Calu3 (cell line): ENCODE measurements around the gene MAP3K1. TPM values are rescaled to one million over a fixed set of nuclear protein-coding genes. Genes with fewer than 3 reads are reported as not detected.
A peak's percentile ranks its signal among the peaks of the same experiment; 100 is the strongest.

ENCODE experiments used
- BruUV-seq: library from RNA; stranded (reverse); fragments of 400-500 nt; replicated peaks from 2 replicates; lab custom pipeline; 2021; lab: Mats Ljungman, UMichigan
- CTCF ChIA-PET: fragments of 300-600 bp; sonication (Branson Sonifier 250); formaldehyde crosslinking; loops from one replicate; lab custom pipeline; 2022; ENCODE audit warnings: antibody characterized with exemption; lab: Charles Lee
- DNase-seq: peaks from one replicate; pipeline ENCODE4 v3.0.0; 2022
- H3K27ac Mint-ChIP-seq: one replicate; pipeline ENCODE4 v1.8.0; 2022; ENCODE audit warnings: mixed read lengths; ENCODE audit not compliant: unreplicated experiment
- H3K27me3 Mint-ChIP-seq: one replicate; pipeline ENCODE4 v1.8.0; 2022; ENCODE audit warnings: mixed read lengths; ENCODE audit not compliant: unreplicated experiment
- H3K36me3 Mint-ChIP-seq: one replicate; pipeline ENCODE4 v1.8.0; 2022; ENCODE audit warnings: mild to moderate bottlenecking, moderate library complexity, mixed read lengths; ENCODE audit not compliant: insufficient read depth, unreplicated experiment
- H3K4me1 Mint-ChIP-seq: one replicate; pipeline ENCODE4 v1.8.0; 2022; ENCODE audit warnings: mild to moderate bottlenecking, low read depth, mixed read lengths; ENCODE audit not compliant: unreplicated experiment
- H3K4me3 Mint-ChIP-seq: one replicate; pipeline ENCODE4 v1.8.0; 2022; ENCODE audit warnings: mild to moderate bottlenecking, low read depth, moderate library complexity, mixed read lengths; ENCODE audit not compliant: unreplicated experiment
- H3K9me3 Mint-ChIP-seq: one replicate; pipeline ENCODE4 v1.8.0; 2022; ENCODE audit warnings: low read depth, mixed read lengths; ENCODE audit not compliant: unreplicated experiment
- intact Hi-C: fragments of 100-400 bp; cut with micrococcal nuclease; formaldehyde crosslinking; loops from one replicate; pipeline ENCODE4 v1.10.0; 2022; ENCODE audit not compliant: unreplicated experiment
- total RNA-seq: library from RNA; stranded (reverse); gene quantifications from 2 replicates; pipeline ENCODE4 v1.2.3, GENCODE V29; 2022
- TF ChIP-seq, protein P1 (sequence below): fragments of 200-600 bp; IDR thresholded peaks from one replicate; pipeline ENCODE4 v1.8.0; 2022; ENCODE audit warnings: antibody characterized with exemption; ENCODE audit not compliant: unreplicated experiment

Gene MAP3K1
- total RNA-seq, 1 experiment from 2014 or later = 32.9 TPM

DNA sequence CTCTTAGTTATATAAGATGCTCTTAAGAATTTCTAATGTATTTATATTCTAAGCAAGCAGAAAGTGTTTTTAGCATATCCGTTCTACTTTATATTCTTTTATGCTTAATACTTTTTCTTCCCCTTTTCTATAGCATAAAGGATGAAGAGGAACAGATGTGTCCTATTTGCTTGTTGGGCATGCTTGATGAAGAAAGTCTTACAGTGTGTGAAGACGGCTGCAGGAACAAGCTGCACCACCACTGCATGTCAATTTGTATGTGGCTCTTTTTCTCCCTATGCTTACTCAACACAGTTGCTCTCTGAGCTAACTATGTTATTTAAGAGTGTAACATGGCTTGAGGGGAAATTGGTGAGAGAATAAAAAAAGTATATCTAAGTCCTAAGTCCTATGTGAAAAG, 56.4 kb downstream of the MAP3K1 start:
- Mint-ChIP-seq H3K27me3 (no peaks in the 10 kb centered on the region), H3K9me3 (no peaks in the 10 kb centered on the region), H3K36me3 (peaks cover 65% of the 10 kb centered on the region), H3K4me3 (no peak overlapping the region), H3K27ac (peak overlapping the region; percentile 2), H3K4me1 (no peaks in the 10 kb centered on the region)
- TF ChIP-seq, protein P1, sequence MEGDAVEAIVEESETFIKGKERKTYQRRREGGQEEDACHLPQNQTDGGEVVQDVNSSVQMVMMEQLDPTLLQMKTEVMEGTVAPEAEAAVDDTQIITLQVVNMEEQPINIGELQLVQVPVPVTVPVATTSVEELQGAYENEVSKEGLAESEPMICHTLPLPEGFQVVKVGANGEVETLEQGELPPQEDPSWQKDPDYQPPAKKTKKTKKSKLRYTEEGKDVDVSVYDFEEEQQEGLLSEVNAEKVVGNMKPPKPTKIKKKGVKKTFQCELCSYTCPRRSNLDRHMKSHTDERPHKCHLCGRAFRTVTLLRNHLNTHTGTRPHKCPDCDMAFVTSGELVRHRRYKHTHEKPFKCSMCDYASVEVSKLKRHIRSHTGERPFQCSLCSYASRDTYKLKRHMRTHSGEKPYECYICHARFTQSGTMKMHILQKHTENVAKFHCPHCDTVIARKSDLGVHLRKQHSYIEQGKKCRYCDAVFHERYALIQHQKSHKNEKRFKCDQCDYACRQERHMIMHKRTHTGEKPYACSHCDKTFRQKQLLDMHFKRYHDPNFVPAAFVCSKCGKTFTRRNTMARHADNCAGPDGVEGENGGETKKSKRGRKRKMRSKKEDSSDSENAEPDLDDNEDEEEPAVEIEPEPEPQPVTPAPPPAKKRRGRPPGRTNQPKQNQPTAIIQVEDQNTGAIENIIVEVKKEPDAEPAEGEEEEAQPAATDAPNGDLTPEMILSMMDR = no peak
- no peak for DNase-seq
- intact Hi-C loops = no loop called here
- CTCF ChIA-PET = no interaction called here
- BruUV-seq = no TSS peak

DNA sequence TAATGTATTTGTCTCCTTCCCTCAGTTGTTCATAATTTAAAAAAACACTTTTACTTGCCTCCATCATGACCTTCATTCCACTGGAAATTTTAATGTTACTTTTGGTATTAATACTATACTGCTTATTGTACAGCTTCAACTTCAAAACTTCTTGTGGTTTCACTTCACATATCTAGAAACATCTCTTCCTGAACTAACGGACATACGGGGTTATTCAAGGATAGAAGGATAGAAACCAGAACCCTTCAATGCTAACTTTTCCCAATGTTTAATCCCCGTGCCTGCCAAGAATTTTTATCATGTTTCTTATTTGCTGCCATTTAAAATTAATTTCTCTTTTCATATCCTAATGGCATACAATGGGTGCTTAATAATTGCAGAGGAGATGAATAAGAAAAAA, 57.7 kb downstream of the MAP3K1 start:
- no peak overlapping the region for H3K4me3 Mint-ChIP-seq
- TSS peak; percentile 2 for BruUV-seq
- no peaks in the 10 kb centered on the region for H3K27me3 Mint-ChIP-seq
- CTCF ChIA-PET = no interaction called here
- DNase-seq = no peak
- TF ChIP-seq, protein P1 = no peak
- peaks cover 63% of the 10 kb centered on the region for H3K36me3 Mint-ChIP-seq
- no peak overlapping the region for H3K27ac Mint-ChIP-seq
- no peaks in the 10 kb centered on the region for H3K4me1 Mint-ChIP-seq
- intact Hi-C loops = no loop called here
- no peaks in the 10 kb centered on the region for H3K9me3 Mint-ChIP-seq

DNA sequence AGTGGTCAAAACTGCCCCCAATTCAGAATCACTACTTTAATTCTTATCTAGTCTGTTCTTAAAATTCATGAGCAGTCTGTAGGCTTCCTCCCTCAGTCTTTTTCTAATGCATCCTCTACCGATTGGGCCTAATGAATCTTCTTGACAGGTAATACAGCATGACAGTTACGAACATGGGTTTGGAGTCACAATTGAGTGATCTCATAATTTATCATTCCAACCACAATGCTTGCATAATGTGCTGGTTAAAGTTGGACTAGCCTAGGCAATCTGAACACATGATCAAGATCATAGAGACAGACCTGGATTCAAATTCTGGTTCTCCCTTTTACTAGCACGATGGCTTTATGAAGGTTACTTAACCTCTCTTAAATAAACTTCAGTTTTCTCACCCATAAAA, 61.0 kb downstream of the MAP3K1 start:
- TF ChIP-seq, protein P1 = no peak
- no peak overlapping the region for H3K4me3 Mint-ChIP-seq
- CTCF ChIA-PET = no interaction called here
- H3K27me3 Mint-ChIP-seq = no peaks in the 10 kb centered on the region
- H3K36me3 Mint-ChIP-seq = peaks cover 55% of the 10 kb centered on the region
- BruUV-seq = no TSS peak
- DNase-seq = no peak
- H3K27ac Mint-ChIP-seq = no peak overlapping the region
- no peaks in the 10 kb centered on the region for H3K9me3 Mint-ChIP-seq
- intact Hi-C loops = no loop called here
- H3K4me1 Mint-ChIP-seq = no peaks in the 10 kb centered on the region

- H3K27ac Mint-ChIP-seq = no peak overlapping the region
- TF ChIP-seq, protein P1 = no peak
- H3K27me3 Mint-ChIP-seq = no peaks in the 10 kb centered on the region
- intact Hi-C loops = no loop called here
- no peak overlapping the region for H3K4me3 Mint-ChIP-seq
- no peaks in the 10 kb centered on the region for H3K9me3 Mint-ChIP-seq
- CTCF ChIA-PET = no interaction called here
- no TSS peak for BruUV-seq
- H3K36me3 Mint-ChIP-seq = peaks cover 43% of the 10 kb centered on the region
- no peak for DNase-seq
- no peaks in the 10 kb centered on the region for H3K4me1 Mint-ChIP-seq
Measured at GRCh38 chr5:56881571-56881970, 66.2 kb downstream of the MAP3K1 start.
